ENCODE measurements around the gene PLEKHN1. TPM values are rescaled to one million over a fixed set of nuclear protein-coding genes. Genes with fewer than 3 reads are reported as not detected.
"Not testable (repeated sequence)": the region's sequence is repeated elsewhere in the genome, so short reads cannot be mapped to it uniquely, and the experiment has no call there.

Gene PLEKHN1
- total and polyA plus RNA-seq, 8 donors: 0.11 to 5.1 (median 0.55) TPM

GRCh38 chr1:1013105-1013921, 47.0 kb downstream of the PLEKHN1 start, which contains the start of gene ISG15:
Gene ISG15, plus strand, starts transcription at chr1:1013497. Its CDS starts 77 bp downstream, at chr1:1013574.
- peak; percentile 87 to 98 (median 93) for DNase-seq
- Histone ChIP-seq H3K4me3 (peak within 1 kb of the TSS; percentile 66 to 80), H3K27ac (peak within 1 kb of the TSS; percentile 86 to 91), H3K27me3 (no peaks in the 10 kb centered on the region), H3K36me3 (no peaks in the 10 kb centered on the region), H3K4me1 (peaks cover 3 to 21% of the 10 kb centered on the region in 2 donors), H3K9me3 (no peaks in the 10 kb centered on the region)
- TF ChIP-seq CTCF (IDR thresholded peaks at IDR 0.05): no peak
- intact Hi-C loops (cut with DNase I): no loop called here
- ATAC-seq: peak; percentile 97

- Histone ChIP-seq H3K4me1 (peaks cover 3 to 24% of the 10 kb centered on the region in 2 donors), H3K27me3 (no peaks in the 10 kb centered on the region), H3K27ac (peak overlapping the region; percentile 86 to 91), H3K36me3 (no peaks in the 10 kb centered on the region), H3K9me3 (no peaks in the 10 kb centered on the region), H3K4me3 (peak overlapping the region; percentile 66 to 80)
- DNase-seq (peak in 1 of 4 donors; percentile 78), ATAC-seq (peak; percentile 5)
- intact Hi-C loops (cut with DNase I): no loop called here
- no peak for TF ChIP-seq CTCF (IDR thresholded peaks at IDR 0.05)
Measured at GRCh38 chr1:1013922-1014648, 47.8 kb downstream of the PLEKHN1 start.

GRCh38 chr1:1014799-1015681, 48.8 kb downstream of the PLEKHN1 start:
- Histone ChIP-seq H3K4me3 (peak overlapping the region in 1 of 2 donors; percentile 80), H3K27ac (peak overlapping the region; percentile 86 to 91), H3K9me3 (no peaks in the 10 kb centered on the region), H3K4me1 (peaks cover 3 to 26% of the 10 kb centered on the region in 2 donors), H3K36me3 (no peaks in the 10 kb centered on the region), H3K27me3 (peaks cover 0 to 1% of the 10 kb centered on the region in 2 donors)
- TF ChIP-seq CTCF (IDR thresholded peaks at IDR 0.05): no peak
- DNase-seq (no peak), ATAC-seq (no peak)
- intact Hi-C loops (cut with DNase I): no loop called here

- H3K36me3 ChIP-seq; H3K27ac ChIP-seq; DNase-seq; H3K9me3 ChIP-seq; H3K4me3 ChIP-seq; ATAC-seq; intact Hi-C loops (cut with DNase I): not testable (repeated sequence)
- peaks cover 0 to 27% of the 10 kb centered on the region in 2 donors for H3K27me3 ChIP-seq
- H3K4me1 ChIP-seq: peaks cover 11 to 45% of the 10 kb centered on the region in 2 donors
Measured at GRCh38 chr1:1017397-1018320, 51.4 kb downstream of the PLEKHN1 start.

GRCh38 chr1:1018321-1018685, 52.0 kb downstream of the PLEKHN1 start:
- DNase-seq; H3K36me3 ChIP-seq; ATAC-seq; H3K9me3 ChIP-seq; H3K27ac ChIP-seq; H3K4me3 ChIP-seq; intact Hi-C loops (cut with DNase I): not testable (repeated sequence)
- Histone ChIP-seq H3K27me3 (peaks cover 0 to 33% of the 10 kb centered on the region in 2 donors), H3K4me1 (peaks cover 11 to 49% of the 10 kb centered on the region in 2 donors)

All from left lung (tissue), 10 donors.